NCI-H1436 (cell line): Measurements from ENCODE around the gene EIF2B5.
A peak's percentile ranks its signal among the peaks of the same experiment; 100 is the strongest.
"Not testable (repeated sequence)": the region's sequence is repeated elsewhere in the genome, so short reads cannot be mapped to it uniquely, and the experiment has no call there.

Source experiments
- DNase-seq: peaks from one replicate; lab custom pipeline; 2025; lab: John Stamatoyannopoulos, UW

Gene EIF2B5

GRCh38 chr3:184135149-184135910 lies at the start of gene EIF2B5:
EIF2B5 (plus strand) TSS chr3:184135358; CDS start chr3:184135386, 28 bp downstream.
- peak; percentile 95 for DNase-seq

GRCh38 chr3:184085389-184085852 lies 49.7 kb upstream of the EIF2B5 start:
- DNase-seq, result peak; percentile 1

- DNase-seq, result no peak
Observed at GRCh38 chr3:184092199-184092598, 43.0 kb upstream of the EIF2B5 start.

- no peak for DNase-seq
Observed at GRCh38 chr3:184096811-184097383, 38.3 kb upstream of the EIF2B5 start, which contains the start of gene HTR3E. HTR3E (plus strand) TSS chr3:184097064; CDS start chr3:184097530, 466 bp downstream.

- no peak for DNase-seq
Observed at GRCh38 chr3:184097556-184097955, 37.6 kb upstream of the EIF2B5 start.

- no peak for DNase-seq
Observed at GRCh38 chr3:184099806-184100686, 35.1 kb upstream of the EIF2B5 start.

- DNase-seq, result no peak
Observed at GRCh38 chr3:184110316-184110725, 24.8 kb upstream of the EIF2B5 start.

- no peak for DNase-seq
Observed at GRCh38 chr3:184116017-184116416, 19.1 kb upstream of the EIF2B5 start.

- peak; percentile 18 for DNase-seq
Observed at GRCh38 chr3:184117636-184118035, 17.5 kb upstream of the EIF2B5 start.

GRCh38 chr3:184121031-184121430 lies 14.1 kb upstream of the EIF2B5 start:
- DNase-seq, result not testable (repeated sequence)

GRCh38 chr3:184126006-184126405 lies 9.2 kb upstream of the EIF2B5 start:
- no peak for DNase-seq

GRCh38 chr3:184129012-184129411 lies 6.1 kb upstream of the EIF2B5 start:
- DNase-seq, result no peak

- DNase-seq, result no peak
Observed at GRCh38 chr3:184132945-184133344, 2.2 kb upstream of the EIF2B5 start.

GRCh38 chr3:184133840-184134745 lies 1.1 kb upstream of the EIF2B5 start:
- DNase-seq, result peak; percentile 69

GRCh38 chr3:184134746-184135148 lies 411 bp upstream of the EIF2B5 start:
- DNase-seq, result no peak

GRCh38 chr3:184135911-184136260 lies 728 bp downstream of the EIF2B5 start:
- DNase-seq, result no peak

- DNase-seq, result no peak
Observed at GRCh38 chr3:184140436-184140835, 5.3 kb downstream of the EIF2B5 start.

GRCh38 chr3:184142199-184142598 lies 7.0 kb downstream of the EIF2B5 start:
- DNase-seq, result no peak

- DNase-seq, result no peak
Observed at GRCh38 chr3:184143327-184143726, 8.2 kb downstream of the EIF2B5 start.

GRCh38 chr3:184144505-184144904 lies 9.3 kb downstream of the EIF2B5 start:
- DNase-seq, result no peak

- peak; percentile 35 for DNase-seq
Observed at GRCh38 chr3:184145111-184145524, 10.0 kb downstream of the EIF2B5 start.
